ENCODE results near the gene PRPH.

Gene PRPH

GRCh38 chr12:49345825-49346658 lies 51.1 kb downstream of the PRPH start:
- DNase-seq (ENCODE audit: low read depth) = no peak

DNA sequence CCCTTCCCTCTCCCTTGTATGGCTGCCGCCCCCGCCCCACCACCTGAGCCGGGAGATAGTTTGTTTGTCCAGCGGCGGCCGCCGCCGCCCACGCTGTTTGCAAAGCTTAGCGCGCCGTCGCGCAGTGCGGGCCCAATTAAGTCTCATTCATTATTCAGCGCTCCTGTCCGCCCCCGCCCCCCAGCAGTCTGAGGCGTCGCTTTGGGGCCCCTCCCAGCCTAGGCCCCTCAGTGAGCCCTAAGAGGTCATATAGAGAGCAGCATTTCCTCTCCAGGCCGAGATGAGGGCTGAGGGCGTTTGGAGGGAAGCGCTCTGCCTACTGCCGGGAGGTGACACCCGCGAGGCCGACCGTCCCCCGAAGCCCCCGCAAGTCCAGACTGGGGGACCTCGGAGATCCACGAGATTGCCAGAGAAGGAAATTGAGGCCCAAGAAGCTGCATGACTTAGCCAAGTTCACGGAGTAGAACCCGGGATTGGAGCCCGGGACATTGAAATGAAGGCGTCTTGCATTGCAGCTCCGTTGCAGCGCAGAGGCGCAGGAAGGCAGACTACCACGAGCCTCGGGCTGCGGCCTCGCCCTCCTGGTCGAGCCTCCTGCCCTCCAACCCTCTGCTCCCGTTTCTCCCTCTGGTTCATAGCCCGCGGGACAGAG lies 51.8 kb downstream of the PRPH start, which contains the start of gene DNAJC22:
Gene DNAJC22, plus strand, starts transcription at position 230 of the 652 bp plus-strand sequence. CDS start 1,985 bp downstream, outside the sequence.
- no peak for DNase-seq (ENCODE audit: low read depth)

- no peak for DNase-seq (ENCODE audit: low read depth)
These were observed 52.6 kb downstream of the PRPH start for GRCh38 chr12:49347311-49348193.

Data from HS-27A (cell line).